HG03571 (cell line): ENCODE measurements around the gene ARHGAP32.

ENCODE experiments used
- ATAC-seq: cut with Tn5 transposase; IDR thresholded peaks from one replicate; pipeline ENCODE4 v1.9.1; 2021; ENCODE audit not compliant: unreplicated experiment

ARHGAP32 gene

GRCh38 chr11:129192150-129192549, at the start of gene ARHGAP32:
Gene ARHGAP32, minus strand, starts transcription at chr11:129192325. Its CDS starts 127 bp downstream, at chr11:129192198.
- no peak for ATAC-seq

GRCh38 chr11:129239207-129239606, 47.1 kb upstream of the ARHGAP32 start:
- no peak for ATAC-seq

GRCh38 chr11:129237880-129238638, 45.9 kb upstream of the ARHGAP32 start:
- no peak for ATAC-seq

DNA sequence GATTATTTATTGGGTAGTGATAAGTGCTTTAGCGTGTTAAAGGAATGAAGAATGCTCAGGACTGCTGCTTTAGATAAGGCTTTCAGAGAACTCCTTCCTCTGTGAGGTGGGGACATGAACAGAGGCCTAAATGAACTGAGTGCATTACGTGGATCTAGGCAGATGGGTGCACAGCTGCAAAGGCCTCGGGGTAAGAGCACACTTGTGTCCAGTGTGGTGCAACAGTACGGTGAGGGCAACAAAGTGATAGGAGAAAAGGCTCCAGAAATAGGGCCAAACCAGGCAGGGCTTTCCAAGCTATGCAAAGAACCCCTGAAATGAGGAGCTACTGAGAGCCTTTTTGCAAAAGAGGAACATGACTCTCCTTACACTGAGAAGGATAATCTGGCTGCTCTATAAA, 45.3 kb upstream of the ARHGAP32 start:
- ATAC-seq, result no peak

GRCh38 chr11:129236850-129237249, 44.7 kb upstream of the ARHGAP32 start:
- ATAC-seq, result no peak

- ATAC-seq, result no peak
Observed at GRCh38 chr11:129234978-129235377, 42.9 kb upstream of the ARHGAP32 start.

DNA sequence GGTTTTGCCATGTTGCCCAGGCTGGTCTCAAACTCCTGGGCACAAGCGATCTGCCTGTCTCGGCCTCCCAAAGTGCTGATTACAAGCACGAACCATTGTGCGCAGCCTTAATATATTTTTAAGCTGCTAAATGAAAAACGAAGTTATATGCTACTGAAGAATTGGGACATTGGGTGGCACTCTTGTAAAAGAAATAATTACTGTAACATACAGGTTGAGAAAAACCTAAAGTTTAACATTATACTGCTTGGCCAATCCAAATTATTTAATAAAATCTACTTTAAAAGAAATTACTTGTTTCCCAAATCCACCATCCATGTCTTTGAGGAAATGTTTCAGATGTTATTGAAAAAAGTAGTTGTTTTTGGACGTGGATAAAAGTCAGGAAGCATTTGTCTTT, 37.9 kb upstream of the ARHGAP32 start:
- ATAC-seq, result no peak

DNA sequence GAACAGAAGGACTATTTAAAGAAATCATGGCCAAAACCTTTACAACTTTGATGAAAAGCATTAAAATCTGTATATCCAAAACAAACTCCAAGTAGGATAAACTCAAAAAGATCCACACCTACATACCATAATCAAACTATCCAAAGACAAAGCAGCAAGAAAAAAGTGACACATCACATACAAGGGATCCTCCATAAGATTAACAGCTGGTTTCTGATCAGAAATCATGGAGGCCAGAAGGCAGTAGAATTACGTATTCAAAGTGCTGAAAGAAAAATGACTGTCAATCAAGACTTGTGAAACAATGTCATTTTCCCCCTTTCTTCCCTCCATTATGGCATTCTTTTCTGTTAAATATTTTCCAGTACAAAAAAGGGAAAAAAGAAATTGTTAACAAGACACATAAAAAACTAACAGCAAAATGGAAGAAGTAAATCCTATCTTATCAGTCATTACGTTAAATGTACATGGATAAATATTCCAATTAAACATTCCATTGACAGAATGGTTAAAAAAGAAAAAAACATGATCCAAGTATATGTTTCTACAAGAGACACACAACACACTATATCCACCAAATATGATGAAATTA, 34.2 kb upstream of the ARHGAP32 start:
- no peak for ATAC-seq

- ATAC-seq, result no peak
Observed at GRCh38 chr11:129225190-129225589, 33.1 kb upstream of the ARHGAP32 start.

DNA sequence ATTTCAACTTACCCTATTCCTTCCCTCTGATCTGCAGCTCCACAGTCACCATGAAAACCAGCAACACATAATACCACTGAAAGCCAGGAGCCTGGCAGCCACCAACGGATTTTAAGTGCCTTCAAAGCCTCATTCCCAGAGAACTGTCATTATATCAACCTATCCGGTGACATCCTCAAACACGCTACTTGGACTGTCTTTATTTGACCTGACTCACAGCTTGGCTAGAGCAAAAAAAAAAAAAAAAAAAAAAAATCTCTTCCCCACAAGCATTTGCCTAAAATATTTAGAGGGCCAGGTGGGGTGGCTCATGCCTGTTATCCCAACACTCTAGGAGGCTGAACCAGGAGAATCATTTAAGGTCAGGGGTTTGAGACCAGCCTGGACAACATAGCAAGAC, 32.4 kb upstream of the ARHGAP32 start:
- no peak for ATAC-seq

GRCh38 chr11:129223701-129224149, 31.6 kb upstream of the ARHGAP32 start:
- ATAC-seq, result no peak

- ATAC-seq, result no peak
Observed at GRCh38 chr11:129223260-129223659, 31.1 kb upstream of the ARHGAP32 start.

- ATAC-seq, result no peak
Observed at GRCh38 chr11:129222158-129222557, 30.0 kb upstream of the ARHGAP32 start.

- no peak for ATAC-seq
Observed at GRCh38 chr11:129215506-129216245, 23.6 kb upstream of the ARHGAP32 start.

- ATAC-seq, result no peak
Observed at GRCh38 chr11:129214710-129215295, 22.7 kb upstream of the ARHGAP32 start.

GRCh38 chr11:129213261-129213660, 21.1 kb upstream of the ARHGAP32 start:
- no peak for ATAC-seq

DNA sequence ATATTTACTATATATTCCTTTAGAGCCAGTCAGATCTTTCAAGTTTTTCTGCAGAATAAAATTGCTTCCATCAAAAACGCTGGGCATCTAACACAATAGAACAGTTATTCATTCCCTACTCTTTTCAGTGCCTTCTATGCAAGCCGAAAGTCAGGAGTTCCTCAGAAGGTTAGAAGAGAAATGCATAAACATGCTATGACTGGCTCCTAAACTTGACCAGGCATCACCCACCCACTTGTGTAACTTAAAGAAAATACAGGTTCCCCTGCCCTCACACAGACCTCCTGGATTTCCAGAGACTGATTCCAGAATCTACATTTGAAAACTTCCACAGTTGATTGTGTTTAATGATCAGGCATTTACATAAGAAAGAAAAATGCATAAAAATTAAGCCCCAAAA, 19.3 kb upstream of the ARHGAP32 start:
- no peak for ATAC-seq

- ATAC-seq, result no peak
Observed at GRCh38 chr11:129210831-129211181, 18.7 kb upstream of the ARHGAP32 start.

DNA sequence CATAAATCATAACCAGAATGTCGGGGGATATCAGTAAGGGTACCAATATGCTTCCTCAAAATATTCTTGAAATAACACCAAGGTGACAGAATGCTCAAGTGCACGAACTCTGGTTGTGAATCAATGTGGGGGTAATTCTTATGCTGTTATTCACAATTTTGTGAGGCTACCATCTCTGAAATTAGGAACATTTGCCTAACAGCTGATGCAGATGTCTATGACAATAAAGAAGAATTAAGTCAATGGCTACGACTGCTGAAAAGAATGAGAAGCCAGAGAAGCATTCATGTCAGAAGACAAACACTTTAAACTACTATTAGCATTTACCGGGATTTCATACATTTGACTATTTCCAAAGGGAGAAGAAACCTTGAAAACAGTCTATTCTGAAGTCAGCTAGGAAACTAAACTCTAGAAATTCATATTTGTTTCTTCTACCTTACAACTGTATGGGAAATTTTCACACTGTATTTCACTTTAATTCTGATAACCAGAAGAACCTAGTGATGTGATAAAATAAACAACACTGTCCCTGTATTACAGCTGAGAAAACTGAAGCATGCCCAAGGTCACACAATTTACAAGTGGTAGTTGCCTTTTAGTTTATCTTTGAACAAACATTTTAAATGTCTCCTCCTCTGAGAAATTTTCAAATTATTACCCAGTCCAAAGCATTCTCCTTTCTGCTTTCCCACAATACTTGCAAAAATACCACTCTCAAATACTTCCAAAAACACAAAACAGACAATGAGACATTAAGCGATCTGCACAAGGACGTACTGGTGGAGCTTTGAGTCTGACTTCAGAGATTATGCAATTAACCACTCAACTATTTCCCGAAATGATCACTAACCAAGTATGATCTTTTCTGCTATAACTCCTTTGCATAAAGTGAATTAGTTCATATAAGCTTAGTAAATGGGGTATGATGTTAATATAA, 18.0 kb upstream of the ARHGAP32 start:
- no peak for ATAC-seq

DNA sequence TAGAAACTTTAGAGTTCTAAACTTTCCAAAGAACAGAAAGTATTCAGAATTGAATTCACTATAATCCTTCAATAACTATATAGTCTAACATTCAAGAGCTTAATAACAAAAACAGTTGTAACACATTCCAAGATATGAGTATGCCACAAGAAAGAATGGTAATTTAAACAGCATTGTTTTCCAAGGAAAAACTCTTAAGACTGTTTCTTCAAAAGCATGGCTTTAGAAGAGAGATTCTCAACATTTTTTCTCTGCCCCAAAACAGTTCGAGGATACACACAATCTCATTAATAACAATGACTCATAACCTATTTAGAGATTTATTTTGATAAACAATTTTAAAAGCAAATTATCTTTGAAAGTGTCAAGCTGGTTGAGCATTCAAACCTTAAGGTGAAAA, 16.7 kb upstream of the ARHGAP32 start:
- ATAC-seq, result no peak
